Effector memory CD4-positive, alpha-beta T cell (primary cell): ENCODE results near the gene ZNF608.

Source experiments
- DNase-seq, 3 donors: peaks; one replicate each; pipeline ENCODE4 v3.0.0-alpha.2; 2020
- H3K27ac ChIP-seq: 2 replicates; pipeline ENCODE4 v1.7.0; 2013; ENCODE audit warnings: mild to moderate bottlenecking, low read length, moderate library complexity; ENCODE audit not compliant: insufficient read depth, poor library complexity, severe bottlenecking
- H3K27me3 ChIP-seq: replicated peaks from 2 replicates; pipeline ENCODE4 v1.7.0; 2013; ENCODE audit warnings: mild to moderate bottlenecking, low read length; ENCODE audit not compliant: insufficient read depth, control insufficient read depth, poor library complexity, severe bottlenecking
- H3K36me3 ChIP-seq: 2 replicates; pipeline ENCODE4 v1.7.0; 2013; ENCODE audit warnings: mild to moderate bottlenecking, low read length, moderate library complexity; ENCODE audit not compliant: control insufficient read depth, insufficient read depth
- H3K4me1 ChIP-seq: 2 replicates; pipeline ENCODE4 v1.7.0; 2013; ENCODE audit warnings: low read length, mild to moderate bottlenecking; ENCODE audit not compliant: control insufficient read depth, insufficient read depth, poor library complexity, severe bottlenecking
- H3K4me3 ChIP-seq: 2 replicates; pipeline ENCODE4 v1.7.0; 2013; ENCODE audit warnings: low read length, low read depth, mild to moderate bottlenecking; ENCODE audit not compliant: insufficient read depth, poor library complexity, severe bottlenecking
- H3K9me3 ChIP-seq: 2 replicates; pipeline ENCODE4 v1.7.0; 2013; ENCODE audit warnings: mild to moderate bottlenecking, low read length, moderate library complexity; ENCODE audit not compliant: control insufficient read depth

The ZNF608 gene

DNA sequence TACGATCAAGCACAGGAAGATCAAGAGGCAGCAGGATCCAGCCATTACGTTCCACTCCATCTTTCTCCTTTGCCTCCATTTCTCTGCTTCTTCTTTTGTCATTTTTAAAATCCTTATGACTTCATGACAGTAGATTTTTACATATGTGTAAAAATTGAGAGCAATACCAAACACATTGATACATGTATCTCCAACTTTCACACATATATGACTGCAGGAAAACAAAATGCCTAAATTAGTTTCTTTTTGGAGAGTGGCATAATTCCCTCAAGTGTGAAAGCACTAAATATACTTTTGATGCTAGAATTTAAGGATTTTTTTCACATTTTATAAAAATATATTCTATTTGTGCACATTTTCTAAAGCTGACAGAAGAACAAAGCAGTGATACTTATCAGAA is 8.6 kb upstream of the ZNF608 start:
- Histone ChIP-seq H3K9me3 (no peaks in the 10 kb centered on the region), H3K4me3 (no peak overlapping the region), H3K27me3 (peaks cover 3% of the 10 kb centered on the region), H3K27ac (no peak overlapping the region), H3K4me1 (no peaks in the 10 kb centered on the region), H3K36me3 (no peaks in the 10 kb centered on the region)
- DNase-seq, result no peak

DNA sequence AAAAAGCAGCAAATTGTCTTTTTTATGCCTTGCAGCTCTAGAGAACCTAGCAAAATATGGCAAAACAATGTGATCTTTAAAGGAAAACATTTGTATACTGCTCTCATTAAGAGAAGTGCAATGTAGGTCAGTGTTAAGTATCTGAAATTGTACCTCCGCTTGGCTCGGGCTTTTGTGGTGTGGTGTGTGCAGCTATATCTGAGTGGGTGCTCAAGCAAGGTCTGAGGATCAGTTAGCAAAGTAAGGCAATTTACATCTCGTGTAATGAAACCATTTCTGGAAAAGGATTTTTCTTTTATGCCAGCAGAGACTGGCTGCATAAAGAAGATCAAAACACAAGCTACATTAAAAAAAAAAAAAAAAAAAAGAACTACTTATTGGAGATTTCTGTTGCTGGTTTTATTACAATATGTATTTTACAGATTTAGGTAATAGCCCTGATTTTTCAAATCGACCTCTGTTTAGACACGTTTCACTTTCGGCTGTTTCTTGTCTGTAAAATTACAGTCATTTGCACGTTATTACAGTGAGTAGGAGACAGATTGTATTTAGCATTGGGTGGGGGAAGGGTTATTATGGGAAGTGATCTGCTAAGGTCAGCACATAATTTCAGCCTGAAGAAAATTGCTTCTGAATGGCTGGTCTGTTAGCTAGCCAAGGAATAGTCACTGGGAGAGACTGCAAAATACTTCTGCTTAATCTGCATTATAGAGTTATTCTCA is 7.9 kb upstream of the ZNF608 start:
- Histone ChIP-seq H3K4me1 (no peaks in the 10 kb centered on the region), H3K36me3 (no peaks in the 10 kb centered on the region), H3K27ac (no peak overlapping the region), H3K4me3 (no peak overlapping the region), H3K9me3 (no peaks in the 10 kb centered on the region), H3K27me3 (peaks cover 3% of the 10 kb centered on the region)
- no peak for DNase-seq

DNA sequence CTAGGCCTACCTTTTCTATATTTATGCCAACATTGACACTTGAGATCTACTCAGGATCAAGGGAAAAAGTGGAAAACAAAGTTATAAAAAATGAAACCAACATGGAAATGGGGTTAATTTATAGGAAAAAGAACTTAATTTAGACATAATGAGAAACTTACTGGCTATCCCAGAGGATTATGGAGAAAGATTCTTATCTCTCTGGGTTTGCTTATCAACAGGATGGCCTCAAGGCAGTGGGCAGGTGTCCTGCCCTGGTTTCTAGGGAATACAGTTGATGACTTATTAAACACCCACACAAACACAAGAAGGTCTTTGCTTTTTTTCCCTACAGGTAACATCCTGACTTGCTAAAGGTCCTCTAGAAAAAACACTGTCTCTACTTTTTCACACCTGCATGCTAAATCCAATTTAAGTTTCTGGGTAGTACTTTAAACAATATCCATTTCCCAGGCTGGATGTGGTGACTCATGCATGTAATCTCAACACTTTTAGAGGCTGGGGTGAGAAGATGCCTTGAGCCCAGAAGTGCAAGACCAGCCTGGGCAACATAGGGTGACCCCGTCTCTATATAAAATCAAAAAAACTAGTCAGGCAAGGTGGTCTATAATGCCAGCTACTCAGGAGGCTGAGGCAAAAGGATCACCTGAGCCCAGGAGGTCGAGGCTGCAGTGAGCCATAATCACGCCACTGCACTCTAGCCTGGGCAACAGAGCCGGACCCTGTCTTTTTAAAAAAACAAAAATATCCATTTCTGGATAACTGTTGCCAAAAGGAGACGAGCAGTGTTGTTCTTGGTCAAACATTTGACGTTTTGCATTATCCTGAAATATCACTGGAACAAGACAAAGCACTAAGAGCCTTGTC is 6.6 kb upstream of the ZNF608 start:
- H3K4me3 ChIP-seq, result no peak overlapping the region
- H3K9me3 ChIP-seq, result no peaks in the 10 kb centered on the region
- no peak for DNase-seq
- H3K4me1 ChIP-seq, result peaks cover 3% of the 10 kb centered on the region
- H3K27me3 ChIP-seq, result peaks cover 7% of the 10 kb centered on the region
- H3K27ac ChIP-seq, result no peak overlapping the region
- no peaks in the 10 kb centered on the region for H3K36me3 ChIP-seq

DNA sequence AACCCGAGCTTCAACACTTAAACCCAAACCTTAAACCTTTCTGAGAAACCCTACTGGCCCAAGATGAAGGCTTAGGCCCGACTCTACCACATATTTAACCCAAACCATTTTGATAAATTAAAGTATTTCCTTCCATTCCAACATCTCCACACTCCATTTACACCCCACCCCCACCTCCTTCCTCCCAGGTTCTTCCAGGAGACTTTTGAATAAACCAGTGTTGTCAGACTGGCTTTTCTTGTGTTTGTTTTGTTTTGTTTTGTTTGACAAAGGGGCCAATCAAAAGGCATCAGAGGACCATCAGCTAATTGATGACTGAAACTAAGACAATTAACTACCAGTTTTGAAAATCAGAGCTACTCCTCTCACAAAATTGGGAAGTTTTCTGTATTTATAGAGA is 4.6 kb upstream of the ZNF608 start:
- no peaks in the 10 kb centered on the region for H3K36me3 ChIP-seq
- DNase-seq, result no peak
- peaks cover 22% of the 10 kb centered on the region for H3K27me3 ChIP-seq
- H3K27ac ChIP-seq, result no peak overlapping the region
- H3K9me3 ChIP-seq, result no peaks in the 10 kb centered on the region
- no peak overlapping the region for H3K4me3 ChIP-seq
- H3K4me1 ChIP-seq, result peaks cover 5% of the 10 kb centered on the region

DNA sequence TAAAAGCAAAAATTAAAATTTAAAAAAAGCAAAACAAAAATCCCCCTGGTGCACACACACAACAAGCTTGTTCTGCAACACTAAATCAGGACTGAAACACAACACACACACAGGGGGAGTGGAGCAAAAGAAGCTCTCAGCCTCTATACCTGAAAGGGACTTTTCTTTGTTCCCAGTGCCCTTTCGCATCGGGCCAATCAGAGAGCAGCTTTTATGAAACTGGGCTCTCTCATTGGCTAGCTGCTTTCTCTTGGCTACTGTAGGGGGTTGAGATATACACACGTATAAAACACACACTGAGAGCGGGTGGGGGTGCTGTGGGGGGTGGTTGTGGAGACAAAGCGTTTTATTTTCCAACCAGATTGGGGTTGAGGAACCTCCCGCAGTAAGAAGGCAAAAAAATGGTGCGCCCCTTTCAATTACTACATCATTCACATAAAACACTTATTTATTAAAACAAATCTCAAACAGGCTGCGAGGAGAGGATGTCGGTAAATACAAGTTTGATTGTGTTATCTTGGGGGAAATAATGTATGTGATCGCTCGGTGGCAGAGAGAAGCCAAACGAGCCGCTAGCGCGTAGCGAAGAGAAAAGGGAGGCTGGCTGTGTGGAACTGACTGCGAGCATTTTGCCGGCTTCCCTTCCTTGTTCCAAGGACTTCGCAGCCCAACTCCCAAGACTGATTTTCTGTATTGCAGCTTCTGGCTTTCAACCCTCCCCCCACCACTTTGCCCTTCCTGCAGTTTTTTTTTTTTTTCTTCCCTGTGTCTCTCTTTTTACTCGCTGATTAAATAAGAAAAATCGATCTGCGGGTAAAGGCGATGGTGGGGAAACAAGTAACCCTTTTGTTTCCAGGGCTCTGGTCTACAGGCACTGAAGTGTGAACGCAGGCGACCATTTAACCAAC is 2.5 kb upstream of the ZNF608 start:
- H3K4me3 ChIP-seq, result no peak overlapping the region
- peaks cover 26% of the 10 kb centered on the region for H3K27me3 ChIP-seq
- no peak overlapping the region for H3K27ac ChIP-seq

DNA sequence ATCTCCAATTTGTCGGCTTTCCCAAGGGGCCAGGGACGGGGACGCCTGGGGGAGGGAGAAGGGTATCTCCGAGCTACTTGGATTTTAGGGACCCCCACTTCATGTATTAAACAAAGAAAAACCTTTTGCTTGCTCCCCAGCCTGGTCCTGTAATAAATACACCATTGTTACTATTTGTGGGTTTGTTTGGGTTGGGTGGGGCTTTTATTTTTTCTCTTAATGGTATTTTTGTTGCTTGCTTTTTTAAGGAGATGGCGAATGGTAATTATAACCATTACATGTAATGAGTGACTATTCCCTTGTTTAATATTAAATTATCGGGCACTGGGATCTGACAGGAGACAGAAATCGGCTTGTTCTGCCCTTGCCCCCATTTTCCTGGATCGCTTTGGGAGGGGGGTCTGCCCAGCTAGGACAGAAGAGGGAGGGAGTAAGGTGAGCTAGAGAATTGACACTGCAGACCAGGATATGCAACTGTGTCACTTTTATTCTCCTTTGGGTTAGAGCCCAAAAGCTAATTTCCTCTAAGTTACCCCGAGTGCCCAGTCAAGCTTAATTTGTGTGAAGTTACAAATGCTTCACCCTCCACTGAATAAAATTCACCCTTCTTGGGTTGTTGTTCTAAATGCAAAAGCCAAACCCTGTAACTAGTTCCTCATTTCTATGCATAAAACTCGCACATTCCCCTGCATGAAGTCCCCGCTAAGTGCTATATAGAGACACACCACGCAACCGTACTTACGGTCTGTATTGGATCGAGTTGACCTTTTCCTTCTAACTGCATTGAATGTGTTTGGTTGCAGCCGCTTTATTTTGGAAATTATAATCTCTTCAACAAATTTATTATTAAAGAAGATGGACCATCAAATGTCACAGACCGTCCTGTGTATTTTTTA is 1.6 kb upstream of the ZNF608 start:
- peaks cover 26% of the 10 kb centered on the region for H3K27me3 ChIP-seq
- no peak for DNase-seq

More for the DNA sequence above, 2.5 kb upstream of the ZNF608 start:
- peaks cover 5% of the 10 kb centered on the region for H3K4me1 ChIP-seq
- no peaks in the 10 kb centered on the region for H3K36me3 ChIP-seq
- no peaks in the 10 kb centered on the region for H3K9me3 ChIP-seq
- DNase-seq, result no peak

DNA sequence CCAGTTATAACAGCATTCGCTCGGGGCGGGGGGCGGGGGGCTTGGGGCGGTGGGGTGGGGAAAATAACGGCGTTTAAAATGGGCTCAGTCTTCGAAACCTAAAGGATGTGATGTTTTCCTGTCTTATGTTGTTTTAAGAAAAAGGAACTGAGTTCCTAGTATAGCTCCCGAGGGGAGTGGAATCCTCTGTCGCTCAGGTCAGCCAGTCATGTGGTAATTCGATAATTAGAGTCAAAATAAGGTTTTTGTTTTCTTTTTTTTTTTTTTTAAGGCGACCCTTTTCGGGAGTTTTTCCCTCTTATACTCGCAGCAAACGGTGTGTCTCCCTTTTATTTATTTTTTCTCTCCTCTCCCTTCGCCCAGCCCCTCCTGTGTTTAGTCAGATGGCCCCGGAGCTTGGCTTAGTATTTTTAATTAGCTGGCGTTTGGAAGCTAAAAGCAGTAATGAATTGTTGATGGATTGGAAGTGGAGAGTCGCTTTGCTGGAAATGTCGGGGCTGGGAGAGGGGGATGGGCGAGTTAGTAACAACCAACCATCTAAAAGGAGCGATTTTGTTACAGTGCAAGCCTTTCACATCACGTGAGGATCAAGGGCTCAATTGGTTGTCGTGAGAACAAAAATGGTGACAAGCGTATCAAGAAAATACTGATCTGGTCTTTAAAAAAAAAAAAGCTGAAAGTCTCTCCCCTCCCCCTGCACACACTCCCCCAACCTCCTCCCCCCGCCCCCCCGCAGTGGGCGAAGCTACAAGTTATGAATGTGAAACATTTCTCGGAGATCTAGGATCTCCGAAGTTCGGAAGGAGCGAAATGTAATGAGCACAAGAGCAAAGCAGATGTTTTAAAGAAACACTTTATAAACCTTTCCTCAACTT is 714 bp upstream of the ZNF608 start:
- no peak for DNase-seq
- Histone ChIP-seq H3K27me3 (peaks cover 26% of the 10 kb centered on the region), H3K36me3 (no peaks in the 10 kb centered on the region)

More for the DNA sequence above, 1.6 kb upstream of the ZNF608 start:
- Histone ChIP-seq H3K36me3 (no peaks in the 10 kb centered on the region), H3K4me1 (peaks cover 5% of the 10 kb centered on the region), H3K4me3 (no peak overlapping the region), H3K27ac (no peak overlapping the region), H3K9me3 (no peaks in the 10 kb centered on the region)

DNA sequence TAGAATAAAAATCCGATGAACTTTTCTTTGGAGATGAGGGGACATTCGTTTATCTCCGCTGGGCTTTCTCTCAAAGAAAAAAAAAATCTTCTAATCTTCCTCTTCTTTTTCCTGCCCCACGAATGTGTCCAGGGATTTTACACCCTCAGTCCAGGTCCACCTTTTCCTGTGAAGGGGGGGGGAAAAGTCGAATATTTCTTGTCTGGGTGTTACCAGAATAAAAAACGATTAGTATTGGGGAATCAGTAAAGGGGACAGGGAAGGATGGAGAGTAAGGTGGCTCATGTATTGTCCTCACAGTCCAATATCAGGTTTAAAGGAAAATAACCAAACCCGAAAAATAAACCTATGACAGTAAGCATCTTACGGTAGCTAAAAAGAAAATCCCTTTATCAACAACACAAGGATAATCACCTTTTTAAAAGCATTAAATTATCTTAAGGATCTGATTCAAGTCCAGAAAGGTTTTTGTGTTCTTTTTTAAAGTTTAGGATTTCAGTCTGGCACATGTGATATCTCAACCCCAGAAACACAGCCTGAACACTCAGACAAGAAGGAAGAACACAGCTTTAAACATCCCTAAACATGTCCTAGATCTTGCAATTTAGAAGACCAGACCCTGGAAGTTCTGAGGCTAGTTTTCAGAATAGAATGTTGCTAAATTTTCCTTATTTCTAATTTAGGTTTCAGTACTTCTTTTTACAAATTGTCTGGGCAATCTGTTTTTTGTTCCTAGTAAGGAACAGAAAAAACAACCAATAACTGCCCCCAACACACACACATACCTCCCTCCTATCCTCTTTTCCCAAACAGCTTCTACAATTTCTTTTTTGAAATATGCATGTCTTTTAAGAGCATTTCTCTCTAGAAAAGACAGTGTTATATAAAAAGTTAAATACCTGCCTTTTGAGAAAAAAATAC is 1.2 kb downstream of the ZNF608 start:
- DNase-seq, result no peak
- H3K4me3 ChIP-seq, result no peak overlapping the region
- no peaks in the 10 kb centered on the region for H3K9me3 ChIP-seq
- no peak overlapping the region for H3K27ac ChIP-seq
- H3K36me3 ChIP-seq, result no peaks in the 10 kb centered on the region
- H3K27me3 ChIP-seq, result peaks cover 25% of the 10 kb centered on the region
- peaks cover 5% of the 10 kb centered on the region for H3K4me1 ChIP-seq

More for the DNA sequence above, 714 bp upstream of the ZNF608 start:
- H3K9me3 ChIP-seq, result no peaks in the 10 kb centered on the region
- no peak overlapping the region for H3K27ac ChIP-seq
- peaks cover 5% of the 10 kb centered on the region for H3K4me1 ChIP-seq
- no peak overlapping the region for H3K4me3 ChIP-seq
